GM18517 (cell line): ENCODE results near the gene CTNND2.

ENCODE experiments used
- ATAC-seq: cut with Tn5 transposase; IDR thresholded peaks from one replicate; pipeline ENCODE4 v1.9.1; 2021; ENCODE audit warnings: mild to moderate bottlenecking, moderate library complexity; ENCODE audit not compliant: unreplicated experiment

Gene CTNND2

DNA sequence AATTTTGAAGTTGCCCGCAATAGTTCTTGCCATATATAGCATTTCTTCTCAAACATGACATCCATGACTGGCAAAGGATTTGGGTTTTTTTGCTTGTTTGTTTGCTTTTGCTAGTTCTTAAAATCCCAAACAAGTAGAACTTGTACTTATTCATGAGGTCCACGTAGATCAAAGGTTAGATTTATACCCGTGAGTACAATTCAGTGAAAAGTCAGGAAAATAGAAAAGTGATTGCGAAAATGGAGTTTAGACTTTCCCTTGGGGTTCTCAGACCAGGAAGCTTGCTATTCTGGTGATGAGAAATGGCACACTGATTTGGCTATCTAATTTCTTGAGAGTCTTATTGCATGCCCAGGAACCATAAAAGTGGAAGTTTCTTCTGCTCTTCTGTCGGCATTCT is 304.7 kb downstream of the CTNND2 start:
- no peak for ATAC-seq

DNA sequence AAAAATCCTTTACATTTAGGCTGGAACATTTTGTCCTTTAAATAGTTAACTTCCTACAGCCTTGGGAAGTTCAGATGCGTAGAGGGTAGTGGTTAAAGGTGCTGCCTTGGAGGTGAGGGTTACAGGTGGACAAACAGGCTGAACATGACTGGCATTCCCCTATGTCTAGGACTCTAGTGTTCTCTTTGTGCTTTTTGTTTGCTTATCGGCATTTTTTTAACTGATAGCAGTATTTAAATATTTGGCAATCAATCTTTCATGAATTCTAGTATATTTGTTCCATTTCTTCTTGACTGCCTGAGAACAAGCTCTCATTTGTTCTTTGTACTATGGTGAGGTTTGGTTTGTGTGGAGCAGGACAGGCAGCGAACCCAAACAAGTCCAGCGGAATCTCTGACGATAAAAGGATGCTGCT is 307.6 kb downstream of the CTNND2 start:
- no peak for ATAC-seq

DNA sequence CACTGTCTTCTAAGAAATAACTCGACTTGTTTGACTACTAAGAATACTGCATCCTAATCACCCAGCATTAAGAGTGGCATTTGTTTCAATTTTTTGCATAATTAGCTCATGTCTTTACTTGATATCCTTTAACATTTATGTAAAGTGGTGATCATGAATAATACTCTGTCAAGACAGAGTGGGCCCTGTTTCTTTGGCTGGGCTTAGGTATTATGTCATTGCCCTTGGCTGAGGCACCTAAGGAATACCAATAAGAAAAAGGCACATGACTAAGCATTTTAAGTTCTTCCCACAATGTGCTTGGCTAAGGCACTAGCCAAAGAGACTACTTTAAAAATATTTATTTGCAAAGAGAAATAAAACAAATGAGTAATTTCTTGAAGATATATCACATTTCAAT is 308.1 kb downstream of the CTNND2 start:
- ATAC-seq, result no peak

DNA sequence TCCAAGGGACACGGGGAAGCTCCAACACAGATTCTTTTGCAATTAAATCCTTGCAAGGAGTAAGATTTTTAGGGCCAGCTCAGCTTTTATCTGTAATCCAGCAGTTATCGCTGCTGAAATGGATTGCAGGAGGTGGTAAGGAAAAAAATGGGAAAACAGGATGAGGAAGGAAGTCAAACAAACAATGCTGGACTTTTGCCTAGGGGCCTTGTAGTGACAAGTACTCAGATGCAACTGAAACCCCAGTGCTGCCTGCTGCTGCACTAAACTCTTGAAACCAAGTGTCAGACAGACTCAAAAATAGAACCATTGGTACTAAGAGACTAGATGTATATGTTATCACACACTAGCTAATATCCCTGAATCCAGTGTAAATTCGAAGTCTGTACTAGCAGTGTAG is 309.2 kb downstream of the CTNND2 start:
- no peak for ATAC-seq

DNA sequence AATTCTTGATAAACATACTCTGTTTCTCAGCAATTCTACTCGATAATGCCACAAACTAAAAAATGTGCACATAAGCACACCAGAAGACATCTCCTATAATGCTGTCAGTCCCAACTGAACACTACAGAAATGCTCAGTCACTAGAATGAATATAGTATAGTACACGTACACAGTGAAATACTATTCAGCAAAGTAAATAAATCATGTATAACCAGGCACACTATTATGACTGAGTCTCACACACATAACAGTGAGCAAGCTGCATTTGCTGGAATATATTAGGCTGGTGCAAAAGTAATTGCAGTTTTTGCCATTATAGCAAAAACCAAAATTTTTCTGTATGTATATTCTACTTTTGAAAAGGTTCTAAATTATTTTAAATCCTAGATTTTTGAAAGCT is 310.2 kb downstream of the CTNND2 start:
- no peak for ATAC-seq

DNA sequence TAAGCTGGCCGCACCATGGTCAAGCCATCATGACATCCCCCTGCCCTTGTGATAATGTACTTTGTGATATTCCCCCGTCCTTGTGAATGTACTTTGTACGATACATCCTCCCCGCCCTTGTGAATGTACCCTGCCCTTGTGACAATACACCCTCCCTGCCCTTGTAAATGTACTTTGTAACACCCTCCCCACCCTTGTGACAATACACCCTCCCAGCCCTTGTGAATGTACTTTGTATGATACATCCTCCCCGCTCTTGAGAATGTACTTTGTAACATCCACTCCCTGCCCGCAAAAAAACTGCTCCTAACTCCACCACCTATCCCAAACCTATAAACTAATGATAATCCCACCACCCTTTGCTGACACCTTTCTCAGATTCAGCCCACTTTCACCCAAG is 313.8 kb downstream of the CTNND2 start:
- ATAC-seq, result no peak

DNA sequence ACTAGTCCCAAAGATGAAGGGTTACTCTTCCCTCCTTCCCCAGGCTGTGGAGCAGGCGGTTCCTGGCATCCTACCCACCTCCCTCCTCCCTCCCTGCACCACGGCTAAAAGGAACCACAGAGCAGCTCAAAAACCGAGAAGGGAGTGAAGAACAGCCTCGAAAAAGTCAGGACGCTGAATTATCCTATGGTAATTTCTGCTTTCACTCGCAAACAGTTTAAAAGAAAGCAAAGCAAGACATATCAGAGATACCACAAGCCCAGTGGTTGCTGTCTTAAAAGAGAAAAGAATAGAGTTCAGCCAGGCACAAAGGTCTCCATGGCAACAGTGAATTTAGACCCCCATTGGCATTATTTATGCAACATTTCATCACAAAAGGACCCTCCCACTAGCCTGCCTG is 315.4 kb downstream of the CTNND2 start:
- no peak for ATAC-seq

DNA sequence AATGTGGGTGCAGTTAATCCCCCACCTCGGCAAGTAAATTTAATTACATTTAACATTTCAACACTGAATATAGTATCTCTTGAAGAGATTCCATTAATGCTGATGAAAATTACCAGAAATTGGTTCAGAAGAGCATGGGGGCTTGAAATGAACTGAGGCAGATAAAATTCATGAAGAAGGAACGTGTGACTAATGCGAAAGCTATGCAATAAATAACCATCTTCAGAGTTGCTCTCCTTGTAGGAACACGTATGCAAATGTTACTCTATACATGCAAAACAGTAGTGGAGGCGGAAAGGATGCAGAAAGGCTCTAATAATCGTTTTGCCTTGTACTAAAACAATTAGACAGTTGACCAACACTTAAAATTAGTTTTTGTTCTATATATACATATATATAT is 320.2 kb downstream of the CTNND2 start:
- no peak for ATAC-seq

DNA sequence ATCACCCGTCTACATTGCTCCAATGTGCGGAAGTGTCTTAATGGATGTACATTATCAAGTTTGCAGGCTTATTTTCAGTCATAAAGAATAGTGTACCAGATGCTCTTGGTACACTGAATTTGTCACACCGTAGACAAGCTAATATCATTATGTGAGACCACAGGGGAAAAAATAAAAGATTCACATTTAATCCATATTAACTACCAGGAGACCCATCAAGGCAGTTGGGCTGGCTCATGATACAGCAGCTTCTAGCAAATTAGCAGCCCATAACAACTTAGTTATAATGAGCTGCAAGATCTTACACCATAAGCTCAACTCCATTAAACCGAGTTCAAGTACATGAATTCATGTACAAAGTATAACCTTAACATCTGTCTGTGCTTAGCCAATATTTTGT is 324.9 kb downstream of the CTNND2 start:
- no peak for ATAC-seq

DNA sequence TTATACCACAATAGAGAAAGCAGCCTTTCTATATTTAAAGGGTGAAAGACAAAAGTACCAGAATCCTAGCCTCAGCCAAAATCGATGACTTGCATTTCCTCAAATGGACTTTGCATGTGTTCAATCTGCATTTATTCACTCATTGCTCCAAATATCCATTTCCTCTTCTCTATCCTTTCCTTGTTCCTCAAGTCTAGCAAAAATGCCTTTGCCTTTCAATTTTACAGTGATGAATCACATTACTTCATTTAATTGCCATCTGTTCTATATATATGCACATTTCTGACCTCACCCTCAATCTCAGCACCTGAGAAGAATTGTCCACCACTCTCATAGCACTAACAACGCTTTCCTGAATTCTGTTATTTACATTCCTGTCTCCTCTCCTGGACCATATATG is 329.5 kb downstream of the CTNND2 start:
- no peak for ATAC-seq

DNA sequence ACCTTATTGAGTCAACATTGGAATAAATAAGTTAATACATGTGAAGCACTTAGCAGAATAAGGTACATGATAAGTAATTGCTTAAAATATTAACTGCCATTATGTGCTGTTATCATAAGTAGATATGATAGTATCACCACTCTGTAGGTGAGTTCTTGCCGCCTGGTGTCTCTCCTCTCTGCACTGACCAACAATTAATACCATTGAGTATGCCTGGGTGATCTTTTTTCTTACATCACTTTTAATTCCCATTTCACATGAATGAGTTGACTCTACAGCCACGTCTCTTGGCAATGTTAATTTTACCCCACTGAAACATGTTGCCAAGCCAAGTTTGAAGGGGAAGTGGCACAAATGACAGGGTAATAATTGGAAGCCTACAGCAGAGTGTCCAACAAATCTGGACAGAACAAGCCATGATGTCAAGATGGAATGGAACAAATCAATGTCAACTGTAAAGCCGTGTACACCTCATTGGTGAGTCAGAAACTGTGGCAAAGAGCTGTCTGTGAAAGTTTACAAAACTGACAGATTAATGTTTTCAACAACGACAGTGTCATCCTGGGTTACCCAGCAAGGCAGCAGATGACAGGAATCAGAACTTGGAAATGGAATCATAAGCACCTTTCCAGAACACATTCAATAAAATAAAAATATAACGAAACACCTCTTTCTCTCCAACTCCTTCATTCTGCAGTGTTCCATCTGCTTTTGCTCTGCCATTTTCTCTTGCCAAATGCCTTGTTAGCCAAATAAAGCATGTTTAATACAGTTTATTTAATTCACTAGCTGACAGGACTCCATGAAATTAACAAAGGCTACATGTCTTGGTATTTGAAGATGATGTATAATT is 330.9 kb downstream of the CTNND2 start:
- ATAC-seq, result no peak

DNA sequence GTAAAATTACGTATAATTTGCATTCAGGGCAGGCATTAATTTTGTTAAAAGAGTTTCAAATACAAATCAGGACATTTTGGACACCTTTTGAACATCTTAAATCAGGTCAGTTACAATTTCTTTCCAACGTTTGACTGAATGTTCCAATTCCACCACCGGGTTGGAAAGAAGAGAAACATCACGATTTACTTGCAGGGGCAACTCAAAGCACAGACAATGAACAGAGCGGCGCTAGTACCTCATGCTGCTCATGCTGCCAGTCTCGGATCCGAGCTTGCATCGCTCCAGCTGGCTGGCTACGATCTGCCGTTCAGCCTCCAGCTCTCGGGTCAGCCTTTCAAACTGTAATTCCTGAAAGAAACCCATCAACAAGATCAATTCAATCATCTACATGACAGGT is 339.5 kb downstream of the CTNND2 start:
- no peak for ATAC-seq

DNA sequence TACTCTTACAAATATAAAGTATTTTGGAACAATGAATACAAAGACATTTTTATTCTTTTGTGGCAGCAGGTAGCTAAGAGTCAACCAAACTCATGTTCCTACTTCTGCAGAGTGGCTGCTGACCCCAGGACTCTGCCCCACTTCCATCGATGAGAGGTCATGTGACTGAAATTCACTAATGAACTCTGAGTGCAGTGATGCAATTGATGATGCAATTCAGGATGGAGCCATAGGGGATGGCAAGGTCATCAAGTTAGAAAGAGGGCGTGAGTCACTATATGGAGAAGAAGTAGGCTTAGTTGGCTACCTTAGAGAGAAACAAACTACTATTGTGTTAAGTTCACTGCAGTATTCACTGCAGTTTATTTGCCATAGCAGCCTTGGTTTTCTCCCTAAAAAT is 340.4 kb downstream of the CTNND2 start:
- no peak for ATAC-seq

DNA sequence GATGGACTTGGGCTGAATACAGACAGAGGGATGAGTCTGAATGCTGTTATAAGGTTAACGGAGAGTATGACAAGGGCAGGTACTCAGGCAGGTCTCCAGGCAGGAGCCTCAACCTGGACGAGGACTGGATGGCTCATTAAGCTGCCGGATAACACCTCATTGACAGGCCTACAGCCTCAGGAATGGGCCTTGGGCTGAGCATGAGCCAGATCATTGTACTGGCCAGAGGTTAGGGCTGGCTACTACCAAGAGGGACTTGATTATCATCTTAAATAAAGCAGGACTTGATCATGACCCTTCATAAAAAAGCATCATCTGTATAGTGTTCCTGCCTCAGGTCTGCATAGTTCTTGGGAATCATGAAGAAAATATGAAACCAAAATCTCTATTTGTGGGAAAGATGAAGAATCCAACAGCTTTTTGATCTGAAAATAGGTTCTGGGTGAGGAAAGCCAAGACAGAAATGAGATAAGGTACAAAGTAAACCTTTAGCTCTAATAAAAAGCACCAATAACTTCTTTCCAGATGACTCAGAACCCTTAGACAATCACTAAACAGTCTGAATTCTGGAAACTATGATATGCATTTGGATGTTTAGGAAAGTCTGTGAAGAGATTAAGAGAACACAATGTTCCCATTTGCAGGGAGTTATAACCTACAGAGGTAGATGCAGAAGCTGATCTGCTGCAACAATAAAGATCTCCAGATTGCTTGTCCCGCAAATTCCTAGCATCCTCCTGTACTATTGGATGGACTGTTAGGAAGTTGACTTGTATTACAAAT is 343.1 kb downstream of the CTNND2 start:
- no peak for ATAC-seq

DNA sequence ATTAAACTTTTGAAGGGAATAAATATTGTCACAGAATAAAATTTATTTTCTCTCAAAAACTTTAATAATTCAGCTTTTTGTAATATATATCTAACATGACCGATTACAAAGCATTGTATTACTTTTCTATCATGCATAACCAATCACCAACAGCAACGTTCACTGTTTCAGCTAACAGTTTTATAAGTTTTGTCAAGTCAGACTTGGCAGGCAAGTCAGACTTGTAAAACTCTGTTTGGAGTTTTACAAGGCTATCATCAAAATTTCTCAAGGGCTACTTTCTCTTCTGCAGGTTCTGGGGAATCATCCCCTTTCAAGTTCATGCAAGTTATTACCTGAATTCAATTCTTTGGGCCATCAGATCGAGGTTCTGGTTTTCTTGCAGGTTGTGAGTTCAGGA is 347.2 kb downstream of the CTNND2 start:
- no peak for ATAC-seq

DNA sequence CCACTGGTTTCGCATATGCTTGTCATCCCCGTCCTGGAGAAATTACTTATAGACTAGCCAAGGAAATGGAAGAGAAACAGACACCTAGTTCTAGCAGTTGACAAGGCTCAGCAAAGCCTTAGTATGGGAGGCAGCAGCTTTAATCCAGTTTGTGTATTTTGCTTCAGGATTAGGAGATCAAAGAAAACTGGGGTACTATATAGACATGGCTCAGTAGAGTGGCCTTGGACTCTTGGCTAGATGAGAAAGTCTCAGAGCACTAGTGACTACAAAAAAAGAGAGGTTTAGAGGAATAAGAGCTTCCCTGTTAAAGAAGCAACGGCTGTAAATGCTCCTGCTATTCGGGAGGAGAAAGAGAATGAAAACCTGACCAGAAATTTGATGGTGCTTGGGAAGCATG is 349.1 kb downstream of the CTNND2 start:
- ATAC-seq, result no peak

DNA sequence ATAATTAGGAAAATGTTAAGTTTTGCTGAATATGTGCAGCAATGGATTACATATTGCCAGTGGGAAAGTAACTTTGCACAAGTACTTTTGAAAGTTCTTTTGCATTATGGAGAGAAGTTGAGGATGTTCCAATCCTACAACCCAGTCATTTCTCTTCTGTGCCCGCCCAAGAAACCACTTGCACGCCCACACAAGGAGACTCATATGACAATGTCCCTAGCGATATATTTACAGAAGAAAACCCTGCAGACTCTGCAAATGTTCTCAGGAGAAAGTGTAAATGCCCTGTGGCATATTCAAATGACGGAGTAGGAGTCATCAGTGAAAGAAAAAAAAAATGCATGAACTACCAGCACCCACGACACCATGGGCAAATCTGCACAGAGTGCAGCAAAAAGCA is 356.5 kb downstream of the CTNND2 start:
- ATAC-seq, result no peak

DNA sequence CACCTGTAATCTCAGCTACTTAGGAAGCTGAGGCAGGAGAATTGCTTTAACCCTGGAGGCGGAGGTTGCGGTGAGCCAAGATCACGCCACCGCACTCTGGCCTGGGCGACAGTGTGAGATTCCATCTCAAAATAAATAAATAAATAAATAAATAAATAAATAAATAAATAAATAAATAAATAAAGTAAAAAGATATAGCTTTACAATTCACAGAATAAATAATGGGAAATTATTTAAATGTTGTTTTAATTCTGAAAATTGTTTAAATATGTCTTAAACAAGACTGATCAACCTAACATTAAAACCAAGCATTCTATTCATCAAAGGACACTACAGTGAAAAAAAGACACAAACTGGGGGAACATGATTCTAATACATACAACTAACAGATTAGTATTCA is 357.1 kb downstream of the CTNND2 start:
- ATAC-seq, result no peak

DNA sequence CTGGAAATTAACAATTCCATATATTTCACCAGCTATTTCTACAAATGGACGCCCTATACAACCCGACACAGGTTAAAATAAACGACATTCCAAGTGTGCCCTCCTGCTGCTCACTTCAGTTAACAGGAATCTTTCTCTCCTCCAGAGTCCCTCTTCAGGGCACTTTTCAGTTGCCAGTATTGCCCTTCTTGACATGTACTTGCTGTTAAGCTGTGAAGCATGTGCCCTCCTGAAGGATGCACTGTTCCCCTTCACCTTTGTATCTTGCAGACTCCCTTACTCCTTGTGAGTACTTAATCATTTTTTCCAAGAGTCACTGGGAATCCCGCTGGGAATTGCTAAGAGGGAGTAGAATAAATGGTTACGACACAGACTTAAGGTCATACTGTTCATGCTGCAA is 364.1 kb downstream of the CTNND2 start:
- no peak for ATAC-seq

DNA sequence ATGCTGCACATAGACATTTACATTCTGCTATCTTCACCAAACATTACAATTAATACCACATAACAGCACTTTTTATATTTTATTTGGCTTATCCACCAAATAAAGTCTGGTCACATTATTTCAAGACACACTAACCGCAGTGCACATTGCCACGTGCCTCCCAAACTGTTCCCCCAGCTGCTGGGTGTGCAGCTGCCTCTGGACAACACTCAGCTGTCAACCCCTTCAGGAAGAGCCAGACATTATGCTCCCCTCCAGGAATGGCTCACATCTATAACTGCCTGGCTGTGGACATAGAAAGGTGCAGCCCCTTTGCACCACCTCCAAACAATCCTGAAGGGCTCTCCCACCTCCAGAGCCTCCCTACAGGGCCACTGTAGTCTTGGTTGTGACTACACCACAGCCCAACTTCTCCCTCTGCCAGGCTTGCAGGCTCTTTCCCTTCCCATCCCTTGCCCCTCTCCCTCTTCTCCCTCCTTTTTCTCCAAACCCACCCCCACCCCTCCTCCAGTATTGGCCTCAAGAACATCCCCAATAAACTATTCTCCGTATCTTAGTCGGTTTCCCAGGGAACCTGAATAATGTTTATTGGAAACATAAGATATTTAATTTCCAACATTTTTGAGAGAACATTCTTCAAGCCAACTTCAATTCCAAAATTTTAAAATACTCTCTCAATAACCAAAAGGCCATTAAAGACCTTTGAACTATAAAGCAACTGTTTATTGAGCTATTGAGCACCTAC is 372.3 kb downstream of the CTNND2 start:
- ATAC-seq, result no peak

DNA sequence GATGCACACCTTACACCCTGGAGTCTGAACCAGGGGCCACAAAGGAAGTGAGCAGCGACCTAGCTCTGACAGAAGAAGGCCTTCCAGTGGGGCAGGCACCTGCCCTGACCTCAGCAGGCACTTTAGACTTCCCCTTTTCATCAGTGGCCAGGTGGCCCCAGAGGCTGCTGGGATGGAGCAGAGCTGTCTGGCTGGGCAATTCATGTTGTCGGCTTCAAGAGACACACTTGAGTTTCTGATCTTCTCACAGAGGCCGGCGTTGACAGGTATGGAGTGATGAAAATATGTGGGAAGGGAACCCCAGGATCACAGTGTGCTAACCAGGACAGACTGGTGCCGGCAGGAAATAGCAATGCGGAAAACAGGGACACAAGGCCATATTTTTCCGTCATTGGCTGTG is 375.5 kb downstream of the CTNND2 start:
- no peak for ATAC-seq
